HCT116 (cell line): Measurements from ENCODE around the gene SLC13A4. TPM values are rescaled to one million over a fixed set of nuclear protein-coding genes. Genes with fewer than 3 reads are reported as not detected.

Experiments used
- ATAC-seq: fragments of 200-7000 bp; cut with Tn5 transposase; 2 replicates; pipeline ENCODE4 v1.9.1; 2020; ENCODE audit warnings: mild to moderate bottlenecking, moderate library complexity
- BruUV-seq: library from RNA; stranded (reverse); fragments of 400-500 nt; replicated peaks from 2 replicates; lab custom pipeline; 2021; lab: Mats Ljungman, UMichigan
- CTCF ChIA-PET: fragments of 300-600 bp; sonication (Branson Sonifier 250); formaldehyde crosslinking; loops from one replicate; lab custom pipeline; 2021; ENCODE audit warnings: antibody characterized with exemption; lab: Charles Lee
- POLR2A ChIA-PET: fragments of 300-600, 350-600 bp; sonication (Branson Sonifier 250); formaldehyde crosslinking; loops from one replicate; lab custom pipeline; 2021; ENCODE audit warnings: antibody characterized with exemption; lab: Charles Lee
- RAD21 ChIA-PET, 2 experiments: fragments of 300-600 bp; sonication (Branson Sonifier 250); formaldehyde crosslinking; loops; one replicate each; lab custom pipeline; 2023; ENCODE audit warnings: low total read pairs in 2 of 2; ENCODE audit not compliant: uncharacterized antibody in 2 of 2, unreplicated experiment in 2 of 2, low non-redundant PET in 1 of 2; lab: Charles Lee
- DNase-seq: peaks from one replicate; pipeline ENCODE4 v3.0.0-alpha.2; 2010; ENCODE audit warnings: low read depth, low spot score
- H2AFZ ChIP-seq: fragments of 200-600 bp; shearing (Covaris generic), sonication (generic); 2 replicates; pipeline ENCODE4 v1.6.1; 2017; ENCODE audit warnings: low read depth, mixed run types, mixed read lengths, antibody characterized with exemption, low read length; ENCODE audit not compliant: poor library complexity, severe bottlenecking
- H3K27ac ChIP-seq: 2 replicates; pipeline ENCODE4 v1.5.1; 2012; ENCODE audit warnings: low read depth, low read length
- H3K27me3 ChIP-seq: fragments of 200-600 bp; sonication (generic); 2 replicates; pipeline ENCODE4 v1.6.1; 2016; ENCODE audit warnings: mixed run types, low read length, mixed read lengths; ENCODE audit not compliant: insufficient read depth
- H3K36me3 ChIP-seq, 2 experiments: fragments of 200-500 bp in 1 of 2; fragments of 200-600 bp in 1 of 2; sonication (Bioruptor generic) in 1 of 2; sonication (generic) in 1 of 2; 2 replicates each; pipeline versions ENCODE4 v1.5.1 to v1.6.1; 2014 to 2016; ENCODE audit warnings: low read length in 2 of 2, inconsistent platforms in 1 of 2, mixed read lengths in 1 of 2, mixed run types in 1 of 2; ENCODE audit not compliant: insufficient read depth in 2 of 2, control insufficient read depth in 1 of 2
- H3K4me1 ChIP-seq, 2 experiments: fragments of 200-600 bp in 1 of 2; sonication (generic) in 1 of 2; 2 replicates each; pipeline versions ENCODE4 v1.5.1 to v1.6.1; 2012 to 2017; ENCODE audit warnings: low read length in 2 of 2, inconsistent platforms in 1 of 2, mild to moderate bottlenecking in 1 of 2, mixed read lengths in 1 of 2, mixed run types in 1 of 2, moderate library complexity in 1 of 2; ENCODE audit not compliant: insufficient read depth in 2 of 2, control insufficient read depth in 1 of 2
- H3K4me2 ChIP-seq: fragments of 200-600 bp; sonication (generic); 2 replicates; pipeline ENCODE4 v1.6.1; 2017; ENCODE audit warnings: mixed run types, low read length, mixed read lengths
- H3K4me3 ChIP-seq, 2 experiments: fragments of 200-600 bp in 1 of 2; sonication (generic) in 1 of 2; replicated peaks in 1 of 2; 2 replicates each; pipeline ENCODE4 v1.5.1; 2011 to 2016; ENCODE audit warnings: low read length in 2 of 2, control low read depth in 1 of 2, low read depth in 1 of 2, mild to moderate bottlenecking in 1 of 2, mixed read lengths in 1 of 2, mixed run types in 1 of 2
- H3K79me2 ChIP-seq: fragments of 200-600 bp; sonication (generic); 2 replicates; pipeline ENCODE4 v1.6.1; 2017; ENCODE audit warnings: mild to moderate bottlenecking, mixed run types, low read length, moderate library complexity, mixed read lengths; ENCODE audit not compliant: insufficient read depth
- H3K9ac ChIP-seq: fragments of 200-600 bp; sonication (generic); 2 replicates; pipeline ENCODE4 v1.6.1; 2016; ENCODE audit warnings: low read length, mixed read lengths
- H3K9me2 ChIP-seq: fragments of 200-600 bp; sonication (generic), shearing (Covaris generic); 2 replicates; pipeline ENCODE4 v1.6.1; 2017; ENCODE audit warnings: mixed run types, mild to moderate bottlenecking, moderate library complexity; ENCODE audit not compliant: insufficient read depth
- H3K9me3 ChIP-seq, 2 experiments: fragments of 200-500 bp in 1 of 2; fragments of 200-600 bp in 1 of 2; sonication (Bioruptor generic) in 1 of 2; sonication (generic) in 1 of 2; 2 replicates each; pipeline ENCODE4 v1.6.1; 2014 to 2017; ENCODE audit warnings: low read length in 2 of 2, mixed read lengths in 2 of 2, inconsistent platforms in 1 of 2, low read depth in 1 of 2, mild to moderate bottlenecking in 1 of 2, mixed run types in 1 of 2, moderate library complexity in 1 of 2; ENCODE audit not compliant: control insufficient read depth in 1 of 2, insufficient read depth in 1 of 2
- H4K20me1 ChIP-seq: fragments of 200-600 bp; sonication (generic), shearing (Covaris generic); 2 replicates; pipeline ENCODE4 v1.6.1; 2017; ENCODE audit warnings: mixed run types, mild to moderate bottlenecking, moderate library complexity; ENCODE audit not compliant: insufficient read depth
- ATF3 ChIP-seq: IDR thresholded peaks from 2 replicates; pipeline ENCODE4 v1.6.1; 2012
- CBX3 ChIP-seq: IDR thresholded peaks from 2 replicates; pipeline ENCODE4 v1.6.1; 2012; ENCODE audit warnings: low read depth
- CEBPB ChIP-seq: IDR thresholded peaks from 2 replicates; pipeline ENCODE4 v1.6.1; 2012; ENCODE audit warnings: low read depth
- EGR1 ChIP-seq: IDR thresholded peaks from 2 replicates; pipeline ENCODE4 v1.6.1; 2012; ENCODE audit warnings: low read depth
- ELF1 ChIP-seq: IDR thresholded peaks from 2 replicates; pipeline ENCODE4 v1.6.1; 2012; ENCODE audit warnings: low read depth, borderline replicate concordance
- EZH2phosphoT487 ChIP-seq: fragments of 200-600 bp; IDR thresholded peaks from 2 replicates; pipeline ENCODE4 v1.6.1; 2018; ENCODE audit warnings: antibody characterized with exemption, borderline replicate concordance
- FOSL1 ChIP-seq: IDR thresholded peaks from 2 replicates; pipeline ENCODE4 v1.6.1; 2012; ENCODE audit warnings: low read depth
- JUND ChIP-seq: IDR thresholded peaks from 2 replicates; pipeline ENCODE4 v1.6.1; 2012
- MAX ChIP-seq: IDR thresholded peaks from 2 replicates; pipeline ENCODE4 v1.6.1; 2012
- POLR2A ChIP-seq: IDR thresholded peaks from 2 replicates; pipeline ENCODE4 v1.7.0; 2011; ENCODE audit warnings: borderline replicate concordance; ENCODE audit not compliant: insufficient read depth, insufficient read length; ENCODE audit errors: extremely low read depth
- POLR2AphosphoS5 ChIP-seq: IDR thresholded peaks from 2 replicates; pipeline ENCODE4 v1.6.1; 2011; ENCODE audit warnings: mild to moderate bottlenecking, low read depth, low read length, moderate library complexity
- RAD21 ChIP-seq: IDR thresholded peaks from 2 replicates; pipeline ENCODE4 v1.6.1; 2012; ENCODE audit warnings: low read depth, mild to moderate bottlenecking
- REST ChIP-seq: IDR thresholded peaks from 2 replicates; pipeline ENCODE4 v1.6.1; 2012; ENCODE audit warnings: low read depth
- SIN3A ChIP-seq: IDR thresholded peaks from 2 replicates; pipeline ENCODE4 v1.6.1; 2012; ENCODE audit warnings: low read depth
- SP1 ChIP-seq: IDR thresholded peaks from 2 replicates; pipeline ENCODE4 v1.6.1; 2012; ENCODE audit warnings: low read depth
- SRF ChIP-seq: IDR thresholded peaks from 2 replicates; pipeline ENCODE4 v1.6.1; 2012; ENCODE audit warnings: low read depth
- TCF7L2 ChIP-seq: IDR thresholded peaks from 2 replicates; pipeline ENCODE4 v1.7.0; 2011; ENCODE audit warnings: borderline replicate concordance, inconsistent platforms; ENCODE audit not compliant: insufficient read depth, insufficient read length; ENCODE audit errors: extremely low read depth
- YY1 ChIP-seq: IDR thresholded peaks from 2 replicates; pipeline ENCODE4 v1.6.1; 2011; ENCODE audit warnings: low read length, low read depth, moderate library complexity, mild to moderate bottlenecking; ENCODE audit not compliant: insufficient replicate concordance; ENCODE audit errors: extremely low read depth
- ZBTB33 ChIP-seq: IDR thresholded peaks from 2 replicates; pipeline ENCODE4 v1.6.1; 2011; ENCODE audit warnings: mild to moderate bottlenecking, low read length, moderate library complexity; ENCODE audit not compliant: insufficient replicate concordance; ENCODE audit errors: extremely low read depth
- ZFX ChIP-seq: fragments of 450-650 bp; IDR thresholded peaks from 2 replicates; pipeline ENCODE4 v1.6.1; 2017
- ZNF274 ChIP-seq: fragments of 200-500 bp; sonication (Bioruptor generic); IDR thresholded peaks from 2 replicates; pipeline ENCODE4 v1.6.1; 2014; ENCODE audit warnings: mild to moderate bottlenecking, low read depth, low read length, inconsistent platforms
- intact Hi-C: fragments of 100-400 bp; cut with micrococcal nuclease; formaldehyde crosslinking; loops from 2 replicates; pipeline ENCODE4 v1.10.0; 2022
- total RNA-seq: library from RNA; stranded (reverse); gene quantifications from one replicate; pipeline ENCODE4 v1.2.1, GENCODE V29; 2021; ENCODE audit not compliant: unreplicated experiment

The SLC13A4 gene
- total RNA-seq, 1 experiment from 2014 or later, result 0.30 TPM

GRCh38 chr7:135744938-135745702 is 17.1 kb upstream of the SLC13A4 start:
- peaks cover 25 to 49% of the 10 kb centered on the region in 2 experiments for H3K4me1 ChIP-seq
- intact Hi-C loops, result loop anchor here (1.0 to 2.0 kb wide), 2 partner anchors 31 to 82 kb away; partner anchors contain the start of gene STMP1
- peak; percentile 75 for ATAC-seq
- no TSS peak for BruUV-seq
- no peaks in the 10 kb centered on the region for H3K27me3 ChIP-seq
- H3K4me3 ChIP-seq, result peak overlapping the region; percentile 30 to 45
- H3K9ac ChIP-seq, result peak overlapping the region; percentile 58
- ChIA-PET RAD21 (no interaction called here), CTCF (interaction anchor here (1.0 to 1.2 kb wide), 2 partner anchors 8 to 10 kb away, joined by 3 to 4 read pairs; no protein-coding TSS in a partner anchor), POLR2A (interaction anchor here (1.1 to 2.1 kb wide), 7 partner anchors 9 to 82 kb away, joined by 3 to 11 read pairs (median 4); partner anchors contain the start of genes SLC13A4 and STMP1)
- H3K79me2 ChIP-seq, result no peaks in the 10 kb centered on the region
- no peaks in the 10 kb centered on the region for H4K20me1 ChIP-seq
- H3K9me3 ChIP-seq, result no peaks in the 10 kb centered on the region
- no peaks in the 10 kb centered on the region for H3K36me3 ChIP-seq
- H2AFZ ChIP-seq, result peak overlapping the region; percentile 91
- DNase-seq, result peak; percentile 79
- peak overlapping the region; percentile 62 for H3K27ac ChIP-seq
- no peaks in the 10 kb centered on the region for H3K9me2 ChIP-seq
- peak overlapping the region; percentile 77 for H3K4me2 ChIP-seq
- TF ChIP-seq RAD21 (peak; percentile 14; the same call in 1 of the 2 replicates), ATF3 (no peak), ZFX (no peak), POLR2AphosphoS5 (no peak), SRF (no peak; the same call in 1 of the 2 replicates), EZH2phosphoT487 (no peak), CBX3 (peak; percentile 87), CEBPB (0 out of 2 replicates have a peak, but pooled peaks have one; percentile 34), TCF7L2 (no peak), REST (no peak), SIN3A (0 out of 2 replicates have a peak, but pooled peaks have one; percentile 56), SP1 (peak; percentile 72), MAX (peak; percentile 83), ZNF274 (no peak), YY1 (peak; percentile 5), POLR2A (no peak), JUND (peak; percentile 73), FOSL1 (peak; percentile 80), ZBTB33 (no peak), ELF1 (no peak), EGR1 (no peak; the same call in 1 of the 2 replicates)
